Measurements from ENCODE around the gene ENAH. TPM values are rescaled to one million over a fixed set of nuclear protein-coding genes. Genes with fewer than 3 reads are reported as not detected.

The ENAH gene
- total and polyA plus RNA-seq, 9 of the 15 experiments (the other 6 are each of a cell fraction or from before 2014, with no cell fraction given): 0.03 to 1.2 (median 0.15) TPM

DNA sequence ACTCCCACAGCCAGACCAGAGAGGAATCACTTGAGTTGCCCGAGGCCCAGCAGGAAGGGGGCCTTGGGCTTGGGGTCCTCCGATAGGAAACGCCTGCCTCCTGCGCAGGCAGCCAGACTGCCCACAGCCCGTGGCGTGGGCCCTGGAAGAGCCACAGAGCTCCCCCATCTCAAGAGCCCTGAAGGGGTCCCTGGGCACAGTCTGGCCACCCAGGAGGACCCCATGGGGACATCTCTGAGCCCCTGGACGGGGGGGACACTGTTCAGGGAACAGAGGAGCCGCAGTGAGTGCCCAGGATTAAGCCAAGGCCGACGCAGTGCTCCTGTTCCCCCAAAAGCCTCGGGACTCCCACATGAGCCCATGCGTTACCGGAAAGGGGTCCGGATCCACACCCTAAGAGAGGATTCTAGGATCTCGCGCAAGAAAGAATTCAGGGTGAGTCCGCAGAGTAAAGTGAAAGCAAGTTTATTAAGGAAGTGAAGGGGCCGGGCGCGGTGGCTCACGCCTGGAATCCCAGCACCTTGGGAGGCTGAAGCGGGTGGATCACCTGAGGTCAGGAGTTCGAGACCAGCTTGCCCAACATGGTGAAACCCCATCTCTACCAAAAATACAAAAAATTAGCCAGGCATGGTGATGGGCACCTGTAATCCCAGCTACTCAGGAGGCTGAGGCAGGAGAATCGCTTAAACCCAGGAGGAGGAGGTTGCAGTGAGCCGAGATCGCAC, 187.0 kb downstream of the ENAH start (continued):
- TF ChIP-seq, protein P1, sequence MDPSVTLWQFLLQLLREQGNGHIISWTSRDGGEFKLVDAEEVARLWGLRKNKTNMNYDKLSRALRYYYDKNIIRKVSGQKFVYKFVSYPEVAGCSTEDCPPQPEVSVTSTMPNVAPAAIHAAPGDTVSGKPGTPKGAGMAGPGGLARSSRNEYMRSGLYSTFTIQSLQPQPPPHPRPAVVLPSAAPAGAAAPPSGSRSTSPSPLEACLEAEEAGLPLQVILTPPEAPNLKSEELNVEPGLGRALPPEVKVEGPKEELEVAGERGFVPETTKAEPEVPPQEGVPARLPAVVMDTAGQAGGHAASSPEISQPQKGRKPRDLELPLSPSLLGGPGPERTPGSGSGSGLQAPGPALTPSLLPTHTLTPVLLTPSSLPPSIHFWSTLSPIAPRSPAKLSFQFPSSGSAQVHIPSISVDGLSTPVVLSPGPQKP (CRISPR knock-in tag; IDR thresholded peaks at IDR 0.05): no peak
- TF ChIP-seq, protein P2, sequence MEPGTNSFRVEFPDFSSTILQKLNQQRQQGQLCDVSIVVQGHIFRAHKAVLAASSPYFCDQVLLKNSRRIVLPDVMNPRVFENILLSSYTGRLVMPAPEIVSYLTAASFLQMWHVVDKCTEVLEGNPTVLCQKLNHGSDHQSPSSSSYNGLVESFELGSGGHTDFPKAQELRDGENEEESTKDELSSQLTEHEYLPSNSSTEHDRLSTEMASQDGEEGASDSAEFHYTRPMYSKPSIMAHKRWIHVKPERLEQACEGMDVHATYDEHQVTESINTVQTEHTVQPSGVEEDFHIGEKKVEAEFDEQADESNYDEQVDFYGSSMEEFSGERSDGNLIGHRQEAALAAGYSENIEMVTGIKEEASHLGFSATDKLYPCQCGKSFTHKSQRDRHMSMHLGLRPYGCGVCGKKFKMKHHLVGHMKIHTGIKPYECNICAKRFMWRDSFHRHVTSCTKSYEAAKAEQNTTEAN (CRISPR knock-in tag; IDR thresholded peaks at IDR 0.05): no peak
- TF ChIP-seq ZNF586 (CRISPR knock-in tag; conservative IDR thresholded peaks at IDR 0.05): no peak
- no peak for TF ChIP-seq NFYB (IDR thresholded peaks at IDR 0.05; ENCODE audit: extremely low read depth, insufficient read length)
- TF ChIP-seq PTRF (tag; IDR thresholded peaks at IDR 0.05): no peak
- TF ChIP-seq, protein P3, sequence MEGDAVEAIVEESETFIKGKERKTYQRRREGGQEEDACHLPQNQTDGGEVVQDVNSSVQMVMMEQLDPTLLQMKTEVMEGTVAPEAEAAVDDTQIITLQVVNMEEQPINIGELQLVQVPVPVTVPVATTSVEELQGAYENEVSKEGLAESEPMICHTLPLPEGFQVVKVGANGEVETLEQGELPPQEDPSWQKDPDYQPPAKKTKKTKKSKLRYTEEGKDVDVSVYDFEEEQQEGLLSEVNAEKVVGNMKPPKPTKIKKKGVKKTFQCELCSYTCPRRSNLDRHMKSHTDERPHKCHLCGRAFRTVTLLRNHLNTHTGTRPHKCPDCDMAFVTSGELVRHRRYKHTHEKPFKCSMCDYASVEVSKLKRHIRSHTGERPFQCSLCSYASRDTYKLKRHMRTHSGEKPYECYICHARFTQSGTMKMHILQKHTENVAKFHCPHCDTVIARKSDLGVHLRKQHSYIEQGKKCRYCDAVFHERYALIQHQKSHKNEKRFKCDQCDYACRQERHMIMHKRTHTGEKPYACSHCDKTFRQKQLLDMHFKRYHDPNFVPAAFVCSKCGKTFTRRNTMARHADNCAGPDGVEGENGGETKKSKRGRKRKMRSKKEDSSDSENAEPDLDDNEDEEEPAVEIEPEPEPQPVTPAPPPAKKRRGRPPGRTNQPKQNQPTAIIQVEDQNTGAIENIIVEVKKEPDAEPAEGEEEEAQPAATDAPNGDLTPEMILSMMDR (IDR thresholded peaks at IDR 0.05 in 2 of 3, conservative IDR thresholded peaks at IDR 0.05 in 1 of 3; ENCODE audit: insufficient read depth in 2 of 3, low read depth in 1 of 3, low read length in 3 of 3): no peak
- no peak for TF ChIP-seq EZH2 (IDR thresholded peaks at IDR 0.05; ENCODE audit: borderline replicate concordance, low read depth, low read length)
